Mucosa of descending colon (tissue), 3 donors: ENCODE data around the gene MRPL32. TPM values are rescaled to one million over a fixed set of nuclear protein-coding genes. Genes with fewer than 3 reads are reported as not detected.
A peak's percentile ranks its signal among the peaks of the same experiment; 100 is the strongest.

ENCODE experiments used
- ATAC-seq: fragments of 200-7000 bp; cut with Tn5 transposase; one replicate; pipeline ENCODE4 v1.9.1; 2020; ENCODE audit warnings: mild to moderate bottlenecking, moderate library complexity
- DNase-seq, 3 donors: peaks; one replicate each; pipeline ENCODE4 v3.0.0-alpha.2; 2020
- H3K36me3 ChIP-seq: fragments of 200-600 bp; one replicate; pipeline ENCODE4 v1.8.0; 2021; ENCODE audit warnings: low read depth, mild to moderate bottlenecking
- H3K4me1 ChIP-seq: fragments of 200-600 bp; one replicate; pipeline ENCODE4 v1.8.0; 2021; ENCODE audit warnings: low read depth, mild to moderate bottlenecking
- H3K4me3 ChIP-seq: fragments of 200-600 bp; one replicate; pipeline ENCODE4 v1.8.0; 2021; ENCODE audit warnings: mild to moderate bottlenecking
- H3K9me3 ChIP-seq: fragments of 200-600 bp; one replicate; pipeline ENCODE4 v1.8.0; 2021; ENCODE audit warnings: mild to moderate bottlenecking
- CTCF ChIP-seq: fragments of 200-600 bp; IDR thresholded peaks from one replicate; pipeline ENCODE4 v1.8.0; 2022; ENCODE audit warnings: antibody characterized with exemption, mild to moderate bottlenecking
- intact Hi-C, 2 donors: fragments of 100-400 bp; cut with DNase I in 1 of 2; cut with micrococcal nuclease in 1 of 2; formaldehyde crosslinking; loops; one replicate each; pipeline versions ENCODE4 v1.11.0 to v1.11.1; 2022; cut with DNase I, micrococcal nuclease
- total RNA-seq, 3 donors: library from RNA; stranded (reverse); fragmentation: NEBNext Ultra II Directional in 2 of 3; extraction: Animal tissue kit (Norgen Biotek cat#: 25700) in 2 of 3; gene quantifications; one replicate each; pipeline versions ENCODE4 v1.2.1 to v1.2.4, GENCODE V29; 2021 to 2023
- donor health status: DM: no; HTN: no; CAD: no; lungs with moderate emphysema.
- donor health status: DM: no; HTN: no; CAD: no.
- donor health status: DM: no; HTN: yes; CAD: no.

Gene MRPL32
- total RNA-seq, 3 donors from 2014 or later: 32.2 to 44.4 (median 44.1) TPM

DNA sequence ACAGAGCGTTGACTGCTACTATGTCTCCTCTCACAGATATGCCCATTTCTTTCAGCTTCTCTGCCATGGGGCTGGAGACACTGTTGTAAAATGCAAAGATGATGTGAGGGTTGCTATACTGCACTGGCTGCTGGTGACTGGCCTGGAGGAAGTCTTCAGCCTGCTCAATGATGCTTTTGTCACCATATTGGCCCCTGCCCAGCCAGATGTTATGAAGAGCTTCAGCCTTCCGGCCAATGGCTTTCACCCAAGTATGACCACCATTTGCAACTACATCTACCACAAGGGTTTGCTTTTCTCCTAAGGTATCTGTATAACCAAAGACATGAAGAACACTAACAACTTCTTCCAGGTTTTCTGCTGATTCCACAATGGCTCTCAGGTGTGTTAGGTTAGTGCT, 21.9 kb upstream of the MRPL32 start:
- intact Hi-C loops: no loop called here
- no peaks in the 10 kb centered on the region for H3K36me3 ChIP-seq
- no peak overlapping the region for H3K4me3 ChIP-seq
- no peaks in the 10 kb centered on the region for H3K9me3 ChIP-seq
- ATAC-seq: no peak
- no peak for TF ChIP-seq CTCF
- H3K4me1 ChIP-seq: peaks cover 24% of the 10 kb centered on the region
- DNase-seq: no peak

- H3K4me1 ChIP-seq: peaks cover 22% of the 10 kb centered on the region
- no peak for TF ChIP-seq CTCF
Observed at GRCh38 chr7:42911454-42912447, 20.4 kb upstream of the MRPL32 start, which contains the start of gene C7orf25. C7orf25 (minus strand) TSS chr7:42912070; CDS start chr7:42910900, 1,170 bp downstream.

DNA sequence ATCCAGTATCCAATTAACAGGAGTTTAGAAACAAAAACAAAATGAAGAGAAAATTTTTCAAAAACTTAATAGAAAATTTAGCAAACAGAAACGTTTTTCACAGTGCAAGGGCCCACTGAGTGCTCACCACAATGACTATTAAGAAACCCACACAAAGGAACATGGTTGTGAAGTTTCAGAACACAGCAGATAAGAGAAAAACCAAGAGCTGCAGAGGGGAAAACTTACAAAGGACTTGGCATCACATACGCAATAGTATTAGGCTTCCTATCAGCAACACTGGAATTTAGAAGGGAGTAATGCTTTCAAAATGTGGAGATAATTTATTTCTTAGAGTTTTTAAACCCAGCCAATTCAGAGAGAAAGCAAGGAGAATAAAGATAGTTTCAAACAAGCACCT, 18.6 kb upstream of the MRPL32 start:
- no peaks in the 10 kb centered on the region for H3K9me3 ChIP-seq
- ATAC-seq: no peak
- TF ChIP-seq CTCF: no peak
- DNase-seq: no peak
- no peak overlapping the region for H3K4me3 ChIP-seq
- peaks cover 4% of the 10 kb centered on the region for H3K4me1 ChIP-seq
- no peaks in the 10 kb centered on the region for H3K36me3 ChIP-seq
- intact Hi-C loops: no loop called here

More at GRCh38 chr7:42911454-42912447, 20.4 kb upstream of the MRPL32 start, which contains the start of gene C7orf25:
- Histone ChIP-seq H3K9me3 (no peaks in the 10 kb centered on the region), H3K36me3 (no peaks in the 10 kb centered on the region), H3K4me3 (peak within 1 kb of the TSS; percentile 89)
- DNase-seq (peak; percentile 97 to 99 (median 98)), ATAC-seq (peak; percentile 98)
- intact Hi-C loops: no loop called here

- Histone ChIP-seq H3K9me3 (no peaks in the 10 kb centered on the region), H3K4me1 (no peaks in the 10 kb centered on the region), H3K36me3 (no peaks in the 10 kb centered on the region), H3K4me3 (no peak overlapping the region)
- ATAC-seq (no peak), DNase-seq (no peak)
- TF ChIP-seq CTCF: no peak
- intact Hi-C loops: no loop called here
Observed at GRCh38 chr7:42914009-42914408, 18.2 kb upstream of the MRPL32 start.

- no peaks in the 10 kb centered on the region for H3K9me3 ChIP-seq
- intact Hi-C loops: no loop called here
Observed at GRCh38 chr7:42914421-42915045, 17.6 kb upstream of the MRPL32 start.

More at GRCh38 chr7:42914421-42915045, 17.6 kb upstream of the MRPL32 start:
- DNase-seq (no peak), ATAC-seq (no peak)
- Histone ChIP-seq H3K4me3 (no peak overlapping the region), H3K4me1 (no peaks in the 10 kb centered on the region), H3K36me3 (no peaks in the 10 kb centered on the region)
- no peak for TF ChIP-seq CTCF
